Cardiac muscle cell (in vitro differentiated cells and primary cell): ENCODE results near the gene RYR3. TPM values are rescaled to one million over a fixed set of nuclear protein-coding genes. Genes with fewer than 3 reads are reported as not detected.

Experiments used
- DNase-seq, 2 donors: peaks; one replicate each; pipeline versions ENCODE4 v3.0.0 to v3.0.0-alpha.2; 2010 to 2017; ENCODE audit warnings: low read depth in 1 of 2, low spot score in 1 of 2
- H3K27ac ChIP-seq: fragments of 200-600 bp; sonication (generic); 2 replicates; pipeline ENCODE4 v1.5.1; 2016
- H3K27me3 ChIP-seq: fragments of 200-600 bp; sonication (generic); 2 replicates; pipeline ENCODE4 v1.6.0; 2016; ENCODE audit warnings: control low read depth
- H3K36me3 ChIP-seq: fragments of 200-600 bp; sonication (generic); 2 replicates; pipeline ENCODE4 v1.5.1; 2016; ENCODE audit warnings: control low read depth
- H3K4me1 ChIP-seq: fragments of 200-600 bp; sonication (generic); 2 replicates; pipeline ENCODE4 v1.8.1; 2017; ENCODE audit warnings: low read depth, mild to moderate bottlenecking, mixed run types
- H3K4me3 ChIP-seq: fragments of 200-600 bp; sonication (generic); 2 replicates; pipeline ENCODE4 v1.5.1; 2016; ENCODE audit warnings: mild to moderate bottlenecking
- H3K9me3 ChIP-seq: fragments of 200-600 bp; sonication (generic); 2 replicates; pipeline ENCODE4 v1.5.1; 2017; ENCODE audit warnings: low read depth, mild to moderate bottlenecking, control low read depth
- CTCF ChIP-seq: IDR thresholded peaks from 2 replicates; pipeline ENCODE4 v1.5.1; 2012; ENCODE audit warnings: low read depth, mild to moderate bottlenecking, low read length
- polyA plus RNA-seq: library from polyadenylated mRNA; unstranded; fragments of >200 nt; fragmentation: Nextera tagmentation; extraction: Ambion mirVana; gene quantifications from 2 replicates; pipeline ENCODE4 v1.2.1, GENCODE V29; 2016
- total RNA-seq: library from RNA; depleted of rRNA; stranded (reverse); fragments of >200 nt; gene quantifications from 2 replicates; pipeline ENCODE4 v1.2.3, GENCODE V29; 2016

The RYR3 gene
- total and polyA plus RNA-seq, 2 experiments from 2014 or later: 0.39 to 0.54 TPM

- Histone ChIP-seq H3K27ac (no peak overlapping the region), H3K27me3 (no peaks in the 10 kb centered on the region), H3K4me3 (no peak overlapping the region), H3K9me3 (no peaks in the 10 kb centered on the region), H3K36me3 (no peaks in the 10 kb centered on the region), H3K4me1 (no peaks in the 10 kb centered on the region)
- TF ChIP-seq CTCF: no peak
- DNase-seq: no peak
These were observed 205.8 kb downstream of the RYR3 start for GRCh38 chr15:33516563-33516962.

GRCh38 chr15:33517944-33518343 is 207.2 kb downstream of the RYR3 start:
- DNase-seq: no peak
- Histone ChIP-seq H3K27ac (no peak overlapping the region), H3K27me3 (no peaks in the 10 kb centered on the region), H3K9me3 (no peaks in the 10 kb centered on the region), H3K4me1 (no peaks in the 10 kb centered on the region), H3K4me3 (no peak overlapping the region), H3K36me3 (no peaks in the 10 kb centered on the region)
- no peak for TF ChIP-seq CTCF

DNA sequence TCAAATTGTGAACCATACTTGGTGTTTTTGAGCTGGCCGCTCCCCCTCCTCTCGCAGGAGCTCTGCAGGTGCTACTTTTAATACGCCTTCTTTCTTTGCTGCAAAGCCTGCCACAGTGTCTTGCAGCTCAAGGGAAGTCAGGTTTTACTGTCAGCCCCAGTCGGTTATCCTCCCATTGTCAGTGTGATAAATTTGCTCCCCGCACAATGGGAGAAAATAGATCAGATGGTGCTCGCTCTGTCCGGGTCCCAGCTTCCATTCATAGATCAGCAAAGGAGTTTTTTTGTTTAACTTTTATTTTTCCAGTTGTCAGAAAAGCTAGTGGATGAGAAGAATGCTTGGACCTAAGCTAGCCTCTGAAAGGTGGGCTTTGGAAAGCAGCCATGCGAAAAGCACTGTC is 207.7 kb downstream of the RYR3 start:
- TF ChIP-seq CTCF: no peak
- Histone ChIP-seq H3K27ac (no peak overlapping the region), H3K27me3 (no peaks in the 10 kb centered on the region), H3K9me3 (no peaks in the 10 kb centered on the region), H3K4me3 (no peak overlapping the region), H3K36me3 (no peaks in the 10 kb centered on the region), H3K4me1 (no peaks in the 10 kb centered on the region)
- DNase-seq: no peak

DNA sequence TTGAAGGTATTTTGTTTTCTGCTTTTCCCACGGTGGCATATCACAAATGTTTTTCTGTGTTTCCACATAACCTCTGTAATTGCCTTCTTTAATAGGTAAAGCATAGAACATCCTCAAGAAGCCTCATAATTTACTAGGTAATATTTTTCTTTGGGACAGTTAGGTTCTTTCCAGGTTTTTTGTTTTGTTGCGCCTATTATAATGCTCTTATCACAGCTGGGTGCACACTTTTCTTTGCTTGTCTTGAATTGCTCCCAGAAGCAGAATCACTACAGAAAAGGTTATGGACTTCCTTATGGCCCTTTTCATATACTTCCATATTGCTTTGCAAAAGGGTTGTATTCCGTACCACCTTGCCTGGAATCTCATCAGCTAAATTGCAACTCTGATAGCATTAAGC is 213.5 kb downstream of the RYR3 start:
- no peaks in the 10 kb centered on the region for H3K9me3 ChIP-seq
- H3K4me1 ChIP-seq: no peaks in the 10 kb centered on the region
- TF ChIP-seq CTCF: no peak

GRCh38 chr15:33526532-33526931 is 215.8 kb downstream of the RYR3 start:
- Histone ChIP-seq H3K27ac (no peak overlapping the region), H3K36me3 (no peaks in the 10 kb centered on the region), H3K4me3 (no peak overlapping the region), H3K27me3 (no peaks in the 10 kb centered on the region), H3K4me1 (no peaks in the 10 kb centered on the region), H3K9me3 (no peaks in the 10 kb centered on the region)
- DNase-seq: no peak
- no peak for TF ChIP-seq CTCF

More for the DNA sequence above, 213.5 kb downstream of the RYR3 start:
- DNase-seq: no peak
- Histone ChIP-seq H3K27ac (no peak overlapping the region), H3K4me3 (no peak overlapping the region), H3K27me3 (no peaks in the 10 kb centered on the region), H3K36me3 (no peaks in the 10 kb centered on the region)

- DNase-seq: no peak
- no peaks in the 10 kb centered on the region for H3K4me1 ChIP-seq
- no peak for TF ChIP-seq CTCF
- no peak overlapping the region for H3K27ac ChIP-seq
- H3K27me3 ChIP-seq: no peaks in the 10 kb centered on the region
- H3K9me3 ChIP-seq: no peaks in the 10 kb centered on the region
- H3K36me3 ChIP-seq: no peaks in the 10 kb centered on the region
- H3K4me3 ChIP-seq: no peak overlapping the region
These were observed 222.4 kb downstream of the RYR3 start for GRCh38 chr15:33533197-33533596.
